DND-41 (cell line): Measurements from ENCODE around the gene EIPR1.

ENCODE experiments used
- EZH2 ChIP-seq: IDR thresholded peaks from 3 replicates; pipeline ENCODE4 v1.6.1; 2012; ENCODE audit warnings: borderline replicate concordance, low read depth, mild to moderate bottlenecking, moderate library complexity, low read length, inconsistent platforms; ENCODE audit not compliant: severe bottlenecking
- TF ChIP-seq, protein P1 (sequence below): IDR thresholded peaks from 2 replicates; pipeline ENCODE4 v1.5.1; 2012; ENCODE audit warnings: borderline replicate concordance, low read length, moderate library complexity, mild to moderate bottlenecking; ENCODE audit not compliant: poor library complexity, severe bottlenecking; ENCODE audit errors: extremely low read depth

DNA sequence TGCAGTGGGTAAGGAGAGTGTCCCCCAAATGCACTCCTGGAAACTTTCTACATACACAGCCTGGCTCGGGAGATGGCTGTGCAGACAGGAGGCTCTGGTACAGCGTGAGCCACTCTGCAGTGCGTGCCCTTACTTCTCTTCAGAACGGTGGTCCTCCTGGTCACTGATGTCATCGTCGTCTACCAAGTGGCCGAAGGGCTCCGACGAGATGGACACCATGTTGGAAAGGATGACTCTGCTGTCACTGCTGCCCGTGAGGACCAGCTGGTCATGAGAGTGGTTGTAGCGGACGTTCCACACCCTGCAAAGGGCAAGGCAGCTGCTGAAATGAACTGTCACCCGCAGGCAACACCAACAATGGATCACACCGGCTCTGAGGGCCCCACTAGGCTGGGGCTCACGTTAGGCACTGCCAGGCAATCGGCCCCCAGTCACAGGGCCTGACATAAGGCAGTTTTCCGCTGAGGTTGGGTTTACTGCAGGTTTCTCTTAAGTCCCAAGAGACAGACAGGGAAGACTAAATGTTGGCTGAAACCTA, 185.3 kb downstream of the EIPR1 start:
- TF ChIP-seq EZH2: no peak
- TF ChIP-seq, protein P1, sequence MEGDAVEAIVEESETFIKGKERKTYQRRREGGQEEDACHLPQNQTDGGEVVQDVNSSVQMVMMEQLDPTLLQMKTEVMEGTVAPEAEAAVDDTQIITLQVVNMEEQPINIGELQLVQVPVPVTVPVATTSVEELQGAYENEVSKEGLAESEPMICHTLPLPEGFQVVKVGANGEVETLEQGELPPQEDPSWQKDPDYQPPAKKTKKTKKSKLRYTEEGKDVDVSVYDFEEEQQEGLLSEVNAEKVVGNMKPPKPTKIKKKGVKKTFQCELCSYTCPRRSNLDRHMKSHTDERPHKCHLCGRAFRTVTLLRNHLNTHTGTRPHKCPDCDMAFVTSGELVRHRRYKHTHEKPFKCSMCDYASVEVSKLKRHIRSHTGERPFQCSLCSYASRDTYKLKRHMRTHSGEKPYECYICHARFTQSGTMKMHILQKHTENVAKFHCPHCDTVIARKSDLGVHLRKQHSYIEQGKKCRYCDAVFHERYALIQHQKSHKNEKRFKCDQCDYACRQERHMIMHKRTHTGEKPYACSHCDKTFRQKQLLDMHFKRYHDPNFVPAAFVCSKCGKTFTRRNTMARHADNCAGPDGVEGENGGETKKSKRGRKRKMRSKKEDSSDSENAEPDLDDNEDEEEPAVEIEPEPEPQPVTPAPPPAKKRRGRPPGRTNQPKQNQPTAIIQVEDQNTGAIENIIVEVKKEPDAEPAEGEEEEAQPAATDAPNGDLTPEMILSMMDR: no peak
